Trophoblast cell (in vitro differentiated cells and primary cell): ENCODE results near the gene SMPDL3A.
A peak's percentile ranks its signal among the peaks of the same experiment; 100 is the strongest.

Source experiments
- DNase-seq, 2 donors: peaks; one replicate each; pipeline ENCODE4 v3.0.0-alpha.2; 2016
- H2AFZ ChIP-seq: 2 replicates; pipeline ENCODE4 v1.6.1; 2013; ENCODE audit warnings: low read length, moderate library complexity, mild to moderate bottlenecking; ENCODE audit not compliant: insufficient read depth, poor library complexity
- H2AK5ac ChIP-seq: 2 replicates; pipeline ENCODE4 v1.6.1; 2013; ENCODE audit warnings: mild to moderate bottlenecking, low read length
- H2BK120ac ChIP-seq: 2 replicates; pipeline ENCODE4 v1.6.1; 2013; ENCODE audit warnings: low read length, mild to moderate bottlenecking, moderate library complexity; ENCODE audit not compliant: insufficient read depth, poor library complexity
- H2BK12ac ChIP-seq: 2 replicates; pipeline ENCODE4 v1.6.1; 2013; ENCODE audit warnings: mild to moderate bottlenecking, low read length, moderate library complexity
- H2BK5ac ChIP-seq: 2 replicates; pipeline ENCODE4 v1.6.1; 2013; ENCODE audit warnings: low read length, low read depth, moderate library complexity, mild to moderate bottlenecking; ENCODE audit not compliant: poor library complexity
- H3K14ac ChIP-seq: 2 replicates; pipeline ENCODE4 v1.6.1; 2013; ENCODE audit warnings: mild to moderate bottlenecking, low read length
- H3K18ac ChIP-seq: 2 replicates; pipeline ENCODE4 v1.6.1; 2013; ENCODE audit warnings: mild to moderate bottlenecking, low read length
- H3K23ac ChIP-seq: 2 replicates; pipeline ENCODE4 v1.6.1; 2013; ENCODE audit warnings: low read length
- H3K27ac ChIP-seq: 2 replicates; pipeline ENCODE4 v1.5.1; 2013; ENCODE audit warnings: low read depth, mild to moderate bottlenecking, inconsistent platforms, low read length, moderate library complexity
- H3K27me3 ChIP-seq: 2 replicates; pipeline ENCODE4 v1.6.1; 2013; ENCODE audit warnings: inconsistent platforms, mild to moderate bottlenecking, low read length, moderate library complexity; ENCODE audit not compliant: insufficient read depth
- H3K36me3 ChIP-seq, 2 experiments: 1 replicate in 1 of 2; 2 replicates in 1 of 2; pipeline ENCODE4 v1.6.1; 2013; ENCODE audit warnings: low read length in 2 of 2, mild to moderate bottlenecking in 2 of 2, moderate library complexity in 1 of 2; ENCODE audit not compliant: insufficient read depth in 2 of 2, control insufficient read depth in 1 of 2
- H3K4ac ChIP-seq: 2 replicates; pipeline ENCODE4 v1.6.1; 2013; ENCODE audit warnings: low read depth, mild to moderate bottlenecking, low read length, moderate library complexity
- H3K4me1 ChIP-seq, 2 experiments: 1 replicate in 1 of 2; 2 replicates in 1 of 2; pipeline ENCODE4 v1.6.1; 2013; ENCODE audit warnings: low read length in 2 of 2, mild to moderate bottlenecking in 2 of 2, moderate library complexity in 1 of 2; ENCODE audit not compliant: insufficient read depth in 2 of 2, control insufficient read depth in 1 of 2
- H3K4me2 ChIP-seq: 2 replicates; pipeline ENCODE4 v1.6.1; 2013; ENCODE audit warnings: inconsistent platforms, mild to moderate bottlenecking, low read length, moderate library complexity
- H3K4me3 ChIP-seq: 2 replicates; pipeline ENCODE4 v1.5.1; 2013; ENCODE audit warnings: mild to moderate bottlenecking, low read depth, low read length, inconsistent platforms
- H3K79me1 ChIP-seq: one replicate; pipeline ENCODE4 v1.6.1; 2013; ENCODE audit warnings: low read length
- H3K79me2 ChIP-seq: 2 replicates; pipeline ENCODE4 v1.6.1; 2013; ENCODE audit warnings: low read length, mild to moderate bottlenecking; ENCODE audit not compliant: control insufficient read depth, insufficient read depth, poor library complexity
- H3K9ac ChIP-seq: 2 replicates; pipeline ENCODE4 v1.6.1; 2013; ENCODE audit warnings: mild to moderate bottlenecking, low read length
- H3K9me3 ChIP-seq: 2 replicates; pipeline ENCODE4 v1.6.1; 2013; ENCODE audit warnings: low read depth, mild to moderate bottlenecking, control low read depth, inconsistent platforms, low read length; ENCODE audit not compliant: insufficient read depth
- H4K12ac ChIP-seq: 2 replicates; pipeline ENCODE4 v1.6.1; 2013; ENCODE audit warnings: low read depth, mild to moderate bottlenecking, low read length, moderate library complexity
- H4K8ac ChIP-seq: 2 replicates; pipeline ENCODE4 v1.6.1; 2013; ENCODE audit warnings: low read depth, mild to moderate bottlenecking, low read length, moderate library complexity
- H4K91ac ChIP-seq: one replicate; pipeline ENCODE4 v1.6.1; 2013; ENCODE audit warnings: low read depth, mild to moderate bottlenecking, low read length, moderate library complexity
- WGBS: extraction: QIAGEN DNeasy Blood & Tissue Kit; methylation state at CpG from one replicate; pipeline ENCODE4 v1.1.7; 2013; ENCODE audit warnings: missing lambda C conversion rate; ENCODE audit not compliant: insufficient read length, insufficient coverage; ENCODE audit errors: extremely low coverage; 5-methylcytosine and 5-hydroxymethylcytosine counted together

The SMPDL3A gene

GRCh38 chr6:122787721-122788120 is 1.3 kb upstream of the SMPDL3A start:
- Histone ChIP-seq H2AFZ (no peak overlapping the region), H3K14ac (no peak overlapping the region), H3K23ac (no peak overlapping the region), H2BK120ac (no peak overlapping the region), H3K4me3 (no peak overlapping the region), H3K4me2 (no peak overlapping the region), H3K79me1 (peaks cover 22% of the 10 kb centered on the region), H3K18ac (no peak overlapping the region), H4K91ac (no peak overlapping the region), H3K27ac (no peak overlapping the region), H3K27me3 (no peaks in the 10 kb centered on the region), H2BK12ac (no peak overlapping the region), H2BK5ac (no peak overlapping the region), H3K36me3 (no peaks in the 10 kb centered on the region), H4K12ac (no peak overlapping the region), H4K8ac (no peak overlapping the region), H3K4me1 (peaks cover 4 to 6% of the 10 kb centered on the region in 2 experiments), H3K9me3 (no peaks in the 10 kb centered on the region), H3K79me2 (peaks cover 13% of the 10 kb centered on the region), H3K9ac (no peak overlapping the region), H3K4ac (no peak overlapping the region), H2AK5ac (no peak overlapping the region)
- WGBS = no CpG with 5 or more reads among the region's 4 CpGs
- DNase-seq = no peak

- no CpG with 5 or more reads among the region's 6 CpGs for WGBS
Measured at GRCh38 chr6:122788208-122788607, 850 bp upstream of the SMPDL3A start.

GRCh38 chr6:122788663-122789181 is 336 bp upstream of the SMPDL3A start:
- peak overlapping the region; percentile 69 for H3K4ac ChIP-seq
- H3K14ac ChIP-seq = peak overlapping the region; percentile 93
- peak overlapping the region; percentile 91 for H3K27ac ChIP-seq
- H3K27me3 ChIP-seq = no peaks in the 10 kb centered on the region
- peak overlapping the region; percentile 97 for H2BK120ac ChIP-seq
- H2BK5ac ChIP-seq = peak overlapping the region; percentile 95
- H4K12ac ChIP-seq = peak overlapping the region; percentile 91
- peak overlapping the region; percentile 94 for H3K4me2 ChIP-seq
- no peak overlapping the region for H2AK5ac ChIP-seq
- H4K8ac ChIP-seq = peak overlapping the region; percentile 93
- H3K36me3 ChIP-seq = no peaks in the 10 kb centered on the region
- H3K79me2 ChIP-seq = peaks cover 13% of the 10 kb centered on the region
- peak overlapping the region; percentile 80 for H3K9ac ChIP-seq
- no peak overlapping the region for H3K18ac ChIP-seq
- H3K4me1 ChIP-seq = peaks cover 4 to 6% of the 10 kb centered on the region in 2 experiments
- no peaks in the 10 kb centered on the region for H3K9me3 ChIP-seq
- no CpG with 5 or more reads among the region's 10 CpGs for whole genome bisulfite sequencing
- peak; percentile 48 to 78 for DNase-seq
- no peak overlapping the region for H3K23ac ChIP-seq
- H2BK12ac ChIP-seq = peak overlapping the region; percentile 47
- H3K4me3 ChIP-seq = peak overlapping the region; percentile 80
- peak overlapping the region; percentile 97 for H4K91ac ChIP-seq
- peak overlapping the region; percentile 85 for H2AFZ ChIP-seq
- peaks cover 22% of the 10 kb centered on the region for H3K79me1 ChIP-seq

More at GRCh38 chr6:122788208-122788607, 850 bp upstream of the SMPDL3A start:
- H2BK120ac ChIP-seq = peak overlapping the region; percentile 36
- H4K8ac ChIP-seq = peak overlapping the region; percentile 23
- no peak overlapping the region for H3K23ac ChIP-seq
- no peak overlapping the region for H2AFZ ChIP-seq
- no peak overlapping the region for H3K14ac ChIP-seq
- no peaks in the 10 kb centered on the region for H3K27me3 ChIP-seq
- no peak overlapping the region for H3K9ac ChIP-seq
- no peak overlapping the region for H2AK5ac ChIP-seq
- H3K4me3 ChIP-seq = no peak overlapping the region
- peak in 1 of 2 donors; percentile 46 for DNase-seq
- peak overlapping the region; percentile 91 for H3K27ac ChIP-seq
- H3K9me3 ChIP-seq = no peaks in the 10 kb centered on the region
- no peak overlapping the region for H4K12ac ChIP-seq
- peaks cover 13% of the 10 kb centered on the region for H3K79me2 ChIP-seq
- H4K91ac ChIP-seq = peak overlapping the region; percentile 70
- no peak overlapping the region for H3K18ac ChIP-seq
- H3K4ac ChIP-seq = no peak overlapping the region
- no peak overlapping the region for H2BK5ac ChIP-seq
- peaks cover 22% of the 10 kb centered on the region for H3K79me1 ChIP-seq
- peak overlapping the region; percentile 94 for H3K4me2 ChIP-seq
- peak overlapping the region; percentile 50 for H2BK12ac ChIP-seq
- no peaks in the 10 kb centered on the region for H3K36me3 ChIP-seq
- peaks cover 4 to 6% of the 10 kb centered on the region in 2 experiments for H3K4me1 ChIP-seq

GRCh38 chr6:122790028-122790422 is 967 bp downstream of the SMPDL3A start:
- WGBS = no CpG with 5 or more reads among the region's 14 CpGs

More at GRCh38 chr6:122790028-122790422, 967 bp downstream of the SMPDL3A start:
- peak overlapping the region; percentile 97 for H4K91ac ChIP-seq
- peak overlapping the region; percentile 97 for H2BK120ac ChIP-seq
- H3K36me3 ChIP-seq = no peaks in the 10 kb centered on the region
- peak overlapping the region; percentile 93 for H4K8ac ChIP-seq
- H2AK5ac ChIP-seq = peak overlapping the region; percentile 22
- peaks cover 22% of the 10 kb centered on the region for H3K79me1 ChIP-seq
- peak overlapping the region; percentile 91 for H3K27ac ChIP-seq
- peak overlapping the region; percentile 11 for H2BK12ac ChIP-seq
- peaks cover 4 to 6% of the 10 kb centered on the region in 2 experiments for H3K4me1 ChIP-seq
- H3K4ac ChIP-seq = peak overlapping the region; percentile 68
- peak overlapping the region; percentile 80 for H3K4me3 ChIP-seq
- no peaks in the 10 kb centered on the region for H3K27me3 ChIP-seq
- no peak overlapping the region for H3K23ac ChIP-seq
- peak overlapping the region; percentile 95 for H3K18ac ChIP-seq
- H3K14ac ChIP-seq = peak overlapping the region; percentile 97
- H3K9ac ChIP-seq = peak overlapping the region; percentile 90
- H4K12ac ChIP-seq = peak overlapping the region; percentile 91
- no peak for DNase-seq
- H2AFZ ChIP-seq = peak overlapping the region; percentile 85
- H3K9me3 ChIP-seq = no peaks in the 10 kb centered on the region
- peak overlapping the region; percentile 94 for H3K4me2 ChIP-seq
- peaks cover 13% of the 10 kb centered on the region for H3K79me2 ChIP-seq
- peak overlapping the region; percentile 95 for H2BK5ac ChIP-seq
